H1 (cell line): ENCODE measurements around the gene TSNAXIP1. TPM values are rescaled to one million over a fixed set of nuclear protein-coding genes. Genes with fewer than 3 reads are reported as not detected.

Experiments
- polyA plus RNA-seq, 7 experiments: library from polyadenylated mRNA; depleted of rRNA in 3 of 7; stranded (reverse) in 5 of 7; unstranded in 2 of 7; fragments of >200 nt in 5 of 7; fragments of 200-250 nt in 2 of 7; gene quantifications; 1 replicate in 5 of 7; 2 replicates in 1 of 7; 4 replicates in 1 of 7; pipeline versions ENCODE4 v1.2.1 to v1.2.3, GENCODE V29; 2011 to 2013; ENCODE audit warnings: missing spikeins in 2 of 7, mixed read lengths in 2 of 7
- total RNA-seq: library from RNA; stranded (reverse); fragmentation: NEBNext Ultra II Directional; extraction: Animal tissue kit (Norgen Biotek cat#: 25700); gene quantifications from 2 replicates; pipeline ENCODE4 v1.2.1, GENCODE V29; 2021
- TF ChIP-seq, protein P1 (sequence below): fragments of 300-600 bp; sonication (generic); IDR thresholded peaks from 2 replicates; pipeline ENCODE4 v1.7.1; 2012; ENCODE audit warnings: low read length, moderate library complexity, mild to moderate bottlenecking, inconsistent platforms; ENCODE audit not compliant: insufficient replicate concordance

The TSNAXIP1 gene
- total and polyA plus RNA-seq, 2 of the 8 experiments (the other 6 are each of a cell fraction or from before 2014, with no cell fraction given) = 0.37 to 0.94 TPM

DNA sequence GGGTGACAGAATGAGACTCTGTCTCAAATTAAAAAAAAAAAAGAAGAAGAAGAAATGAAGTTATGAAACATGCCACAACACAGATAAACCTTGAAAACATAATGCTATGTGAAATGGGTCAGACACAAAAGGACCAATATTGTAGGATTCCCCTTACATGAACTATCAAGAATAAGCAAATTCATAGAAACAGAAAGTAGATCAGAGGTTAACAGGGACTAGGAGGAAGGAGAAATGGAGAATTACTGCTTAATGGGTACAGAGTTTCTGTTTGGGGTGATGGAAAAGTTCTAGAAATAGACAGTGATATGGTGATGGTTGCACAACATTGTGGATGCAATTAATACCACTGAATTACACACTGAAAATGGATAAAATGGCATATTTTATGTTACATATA lies 16.6 kb upstream of the TSNAXIP1 start (continued):
- TF ChIP-seq, protein P1, sequence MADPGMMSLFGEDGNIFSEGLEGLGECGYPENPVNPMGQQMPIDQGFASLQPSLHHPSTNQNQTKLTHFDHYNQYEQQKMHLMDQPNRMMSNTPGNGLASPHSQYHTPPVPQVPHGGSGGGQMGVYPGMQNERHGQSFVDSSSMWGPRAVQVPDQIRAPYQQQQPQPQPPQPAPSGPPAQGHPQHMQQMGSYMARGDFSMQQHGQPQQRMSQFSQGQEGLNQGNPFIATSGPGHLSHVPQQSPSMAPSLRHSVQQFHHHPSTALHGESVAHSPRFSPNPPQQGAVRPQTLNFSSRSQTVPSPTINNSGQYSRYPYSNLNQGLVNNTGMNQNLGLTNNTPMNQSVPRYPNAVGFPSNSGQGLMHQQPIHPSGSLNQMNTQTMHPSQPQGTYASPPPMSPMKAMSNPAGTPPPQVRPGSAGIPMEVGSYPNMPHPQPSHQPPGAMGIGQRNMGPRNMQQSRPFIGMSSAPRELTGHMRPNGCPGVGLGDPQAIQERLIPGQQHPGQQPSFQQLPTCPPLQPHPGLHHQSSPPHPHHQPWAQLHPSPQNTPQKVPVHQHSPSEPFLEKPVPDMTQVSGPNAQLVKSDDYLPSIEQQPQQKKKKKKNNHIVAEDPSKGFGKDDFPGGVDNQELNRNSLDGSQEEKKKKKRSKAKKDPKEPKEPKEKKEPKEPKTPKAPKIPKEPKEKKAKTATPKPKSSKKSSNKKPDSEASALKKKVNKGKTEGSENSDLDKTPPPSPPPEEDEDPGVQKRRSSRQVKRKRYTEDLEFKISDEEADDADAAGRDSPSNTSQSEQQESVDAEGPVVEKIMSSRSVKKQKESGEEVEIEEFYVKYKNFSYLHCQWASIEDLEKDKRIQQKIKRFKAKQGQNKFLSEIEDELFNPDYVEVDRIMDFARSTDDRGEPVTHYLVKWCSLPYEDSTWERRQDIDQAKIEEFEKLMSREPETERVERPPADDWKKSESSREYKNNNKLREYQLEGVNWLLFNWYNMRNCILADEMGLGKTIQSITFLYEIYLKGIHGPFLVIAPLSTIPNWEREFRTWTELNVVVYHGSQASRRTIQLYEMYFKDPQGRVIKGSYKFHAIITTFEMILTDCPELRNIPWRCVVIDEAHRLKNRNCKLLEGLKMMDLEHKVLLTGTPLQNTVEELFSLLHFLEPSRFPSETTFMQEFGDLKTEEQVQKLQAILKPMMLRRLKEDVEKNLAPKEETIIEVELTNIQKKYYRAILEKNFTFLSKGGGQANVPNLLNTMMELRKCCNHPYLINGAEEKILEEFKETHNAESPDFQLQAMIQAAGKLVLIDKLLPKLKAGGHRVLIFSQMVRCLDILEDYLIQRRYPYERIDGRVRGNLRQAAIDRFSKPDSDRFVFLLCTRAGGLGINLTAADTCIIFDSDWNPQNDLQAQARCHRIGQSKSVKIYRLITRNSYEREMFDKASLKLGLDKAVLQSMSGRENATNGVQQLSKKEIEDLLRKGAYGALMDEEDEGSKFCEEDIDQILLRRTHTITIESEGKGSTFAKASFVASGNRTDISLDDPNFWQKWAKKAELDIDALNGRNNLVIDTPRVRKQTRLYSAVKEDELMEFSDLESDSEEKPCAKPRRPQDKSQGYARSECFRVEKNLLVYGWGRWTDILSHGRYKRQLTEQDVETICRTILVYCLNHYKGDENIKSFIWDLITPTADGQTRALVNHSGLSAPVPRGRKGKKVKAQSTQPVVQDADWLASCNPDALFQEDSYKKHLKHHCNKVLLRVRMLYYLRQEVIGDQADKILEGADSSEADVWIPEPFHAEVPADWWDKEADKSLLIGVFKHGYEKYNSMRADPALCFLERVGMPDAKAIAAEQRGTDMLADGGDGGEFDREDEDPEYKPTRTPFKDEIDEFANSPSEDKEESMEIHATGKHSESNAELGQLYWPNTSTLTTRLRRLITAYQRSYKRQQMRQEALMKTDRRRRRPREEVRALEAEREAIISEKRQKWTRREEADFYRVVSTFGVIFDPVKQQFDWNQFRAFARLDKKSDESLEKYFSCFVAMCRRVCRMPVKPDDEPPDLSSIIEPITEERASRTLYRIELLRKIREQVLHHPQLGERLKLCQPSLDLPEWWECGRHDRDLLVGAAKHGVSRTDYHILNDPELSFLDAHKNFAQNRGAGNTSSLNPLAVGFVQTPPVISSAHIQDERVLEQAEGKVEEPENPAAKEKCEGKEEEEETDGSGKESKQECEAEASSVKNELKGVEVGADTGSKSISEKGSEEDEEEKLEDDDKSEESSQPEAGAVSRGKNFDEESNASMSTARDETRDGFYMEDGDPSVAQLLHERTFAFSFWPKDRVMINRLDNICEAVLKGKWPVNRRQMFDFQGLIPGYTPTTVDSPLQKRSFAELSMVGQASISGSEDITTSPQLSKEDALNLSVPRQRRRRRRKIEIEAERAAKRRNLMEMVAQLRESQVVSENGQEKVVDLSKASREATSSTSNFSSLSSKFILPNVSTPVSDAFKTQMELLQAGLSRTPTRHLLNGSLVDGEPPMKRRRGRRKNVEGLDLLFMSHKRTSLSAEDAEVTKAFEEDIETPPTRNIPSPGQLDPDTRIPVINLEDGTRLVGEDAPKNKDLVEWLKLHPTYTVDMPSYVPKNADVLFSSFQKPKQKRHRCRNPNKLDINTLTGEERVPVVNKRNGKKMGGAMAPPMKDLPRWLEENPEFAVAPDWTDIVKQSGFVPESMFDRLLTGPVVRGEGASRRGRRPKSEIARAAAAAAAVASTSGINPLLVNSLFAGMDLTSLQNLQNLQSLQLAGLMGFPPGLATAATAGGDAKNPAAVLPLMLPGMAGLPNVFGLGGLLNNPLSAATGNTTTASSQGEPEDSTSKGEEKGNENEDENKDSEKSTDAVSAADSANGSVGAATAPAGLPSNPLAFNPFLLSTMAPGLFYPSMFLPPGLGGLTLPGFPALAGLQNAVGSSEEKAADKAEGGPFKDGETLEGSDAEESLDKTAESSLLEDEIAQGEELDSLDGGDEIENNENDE = no peak
